HG02588 (cell line): ENCODE measurements around the gene SFI1.

Experiments used
- ATAC-seq: cut with Tn5 transposase; IDR thresholded peaks from one replicate; pipeline ENCODE4 v1.9.1; 2021; ENCODE audit warnings: mild to moderate bottlenecking, moderate library complexity; ENCODE audit not compliant: unreplicated experiment

The SFI1 gene

GRCh38 chr22:31614781-31615490, 118.6 kb downstream of the SFI1 start:
- no peak for ATAC-seq

GRCh38 chr22:31615491-31615860, 119.1 kb downstream of the SFI1 start:
- no peak for ATAC-seq

GRCh38 chr22:31615940-31616314, 119.6 kb downstream of the SFI1 start:
- ATAC-seq, result peak; percentile 10

- peak; percentile 78 for ATAC-seq
These were observed 120.1 kb downstream of the SFI1 start for GRCh38 chr22:31616315-31616980.

GRCh38 chr22:31618057-31618456, 121.7 kb downstream of the SFI1 start:
- ATAC-seq, result no peak

- no peak for ATAC-seq
These were observed 122.3 kb downstream of the SFI1 start for GRCh38 chr22:31618471-31619176.

- ATAC-seq, result no peak
These were observed 123.4 kb downstream of the SFI1 start for GRCh38 chr22:31619611-31620300.

- ATAC-seq, result no peak
These were observed 124.6 kb downstream of the SFI1 start for GRCh38 chr22:31620756-31621480.

GRCh38 chr22:31621507-31622124, 125.3 kb downstream of the SFI1 start:
- no peak for ATAC-seq

GRCh38 chr22:31622980-31623379, 126.6 kb downstream of the SFI1 start:
- no peak for ATAC-seq

GRCh38 chr22:31623592-31624304, 127.4 kb downstream of the SFI1 start:
- no peak for ATAC-seq

- no peak for ATAC-seq
These were observed 128.9 kb downstream of the SFI1 start for GRCh38 chr22:31625257-31625640.

- ATAC-seq, result no peak
These were observed 129.5 kb downstream of the SFI1 start for GRCh38 chr22:31625661-31626426.

- ATAC-seq, result no peak
These were observed 130.3 kb downstream of the SFI1 start for GRCh38 chr22:31626427-31627150.

- ATAC-seq, result no peak
These were observed 130.9 kb downstream of the SFI1 start for GRCh38 chr22:31627223-31627731.

- ATAC-seq, result no peak
These were observed 132.0 kb downstream of the SFI1 start for GRCh38 chr22:31628362-31628761.

GRCh38 chr22:31628969-31629708, 132.8 kb downstream of the SFI1 start:
- no peak for ATAC-seq
